ENCODE data around the gene CADPS. TPM values are rescaled to one million over a fixed set of nuclear protein-coding genes. Genes with fewer than 3 reads are reported as not detected.
A peak's percentile ranks its signal among the peaks of the same experiment; 100 is the strongest.

CADPS gene
- total RNA-seq, 8 experiments from 2014 or later: 1.6 to 196 (median 90.7) TPM

- no peaks in the 10 kb centered on the region for H3K4me1 ChIP-seq (replicated peaks in 1 of 2)
- 46 to 100% (median 93%) methylated on average over 1 to 2 of the region's 2 CpGs; no CpG with 5 or more reads in 2 of the 10 experiments for WGBS, 10 experiments
- no peak for ATAC-seq (replicated peaks in 6 of 8)
- H3K4me3 ChIP-seq: no peak overlapping the region
- in situ Hi-C loops (cut with MboI; ENCODE audit: low pct_unique_long_range_greater_than_20kb in 2 of 9, low sequenced_read_pairs in 9 of 9, unreplicated experiment in 9 of 9): no loop called here
- no peak overlapping the region for H3K27ac ChIP-seq
Observed at GRCh38 chr3:62496503-62496902, 378.7 kb downstream of the CADPS start.

- in situ Hi-C loops (cut with MboI; ENCODE audit: low pct_unique_long_range_greater_than_20kb in 2 of 9, low sequenced_read_pairs in 9 of 9, unreplicated experiment in 9 of 9): no loop called here
- no peak overlapping the region for H3K27ac ChIP-seq
- no peaks in the 10 kb centered on the region for H3K4me1 ChIP-seq (replicated peaks in 1 of 2)
- peak in 2 of 8 experiments; percentile 62 to 66 for ATAC-seq (replicated peaks in 6 of 8)
- H3K4me3 ChIP-seq: no peak overlapping the region
- 0 to 100% (median 59%) methylated on average over 1 to 4 of the region's 4 CpGs; no CpG with 5 or more reads in 1 of the 10 experiments for WGBS, 10 experiments
Observed at GRCh38 chr3:62493109-62493801, 382.0 kb downstream of the CADPS start.

- no peak for ATAC-seq (replicated peaks in 6 of 8)
- peaks cover 9 to 12% of the 10 kb centered on the region in 2 donors for H3K4me1 ChIP-seq (replicated peaks in 1 of 2)
- 49 to 80% (median 66%) methylated on average over 2 to 4 of the region's 4 CpGs; no CpG with 5 or more reads in 2 of the 10 experiments for WGBS, 10 experiments
- in situ Hi-C loops (cut with MboI; ENCODE audit: low pct_unique_long_range_greater_than_20kb in 2 of 9, low sequenced_read_pairs in 9 of 9, unreplicated experiment in 9 of 9): no loop called here
- H3K4me3 ChIP-seq: no peak overlapping the region
- H3K27ac ChIP-seq: no peak overlapping the region
Observed at GRCh38 chr3:62482961-62483360, 392.3 kb downstream of the CADPS start.

GRCh38 chr3:62481962-62482361 is 393.3 kb downstream of the CADPS start:
- 40 to 100% (median 71%) methylated on average over 1 to 2 of the region's 2 CpGs; no CpG with 5 or more reads in 4 of the 10 experiments for WGBS, 10 experiments
- peak in 2 of 8 experiments; percentile 68 to 73 for ATAC-seq (replicated peaks in 6 of 8)
- Histone ChIP-seq H3K4me3 (no peak overlapping the region), H3K27ac (no peak overlapping the region), H3K4me1 (replicated peaks in 1 of 2) (peaks cover 9 to 12% of the 10 kb centered on the region in 2 donors)
- in situ Hi-C loops (cut with MboI; ENCODE audit: low pct_unique_long_range_greater_than_20kb in 2 of 9, low sequenced_read_pairs in 9 of 9, unreplicated experiment in 9 of 9): no loop called here

GRCh38 chr3:62480056-62480455 is 395.2 kb downstream of the CADPS start:
- H3K27ac ChIP-seq: no peak overlapping the region
- peaks cover 9 to 12% of the 10 kb centered on the region in 2 donors for H3K4me1 ChIP-seq (replicated peaks in 1 of 2)
- in situ Hi-C loops (cut with MboI; ENCODE audit: low pct_unique_long_range_greater_than_20kb in 2 of 9, low sequenced_read_pairs in 9 of 9, unreplicated experiment in 9 of 9): no loop called here
- H3K4me3 ChIP-seq: no peak overlapping the region
- 63 to 100% (median 88%) methylated on average over 1 of the region's 1 CpG for WGBS, 10 experiments
- no peak for ATAC-seq (replicated peaks in 6 of 8)

GRCh38 chr3:62479326-62479725 is 395.9 kb downstream of the CADPS start:
- Histone ChIP-seq H3K4me3 (no peak overlapping the region), H3K27ac (no peak overlapping the region), H3K4me1 (replicated peaks in 1 of 2) (peaks cover 9 to 12% of the 10 kb centered on the region in 2 donors)
- WGBS, 10 experiments: 0 to 87% (median 47%) methylated on average over 1 to 9 of the region's 9 CpGs
- ATAC-seq (replicated peaks in 6 of 8): peak in 7 of 8 experiments; percentile 48 to 95 (median 80)
- in situ Hi-C loops (cut with MboI; ENCODE audit: low pct_unique_long_range_greater_than_20kb in 2 of 9, low sequenced_read_pairs in 9 of 9, unreplicated experiment in 9 of 9): no loop called here

DNA sequence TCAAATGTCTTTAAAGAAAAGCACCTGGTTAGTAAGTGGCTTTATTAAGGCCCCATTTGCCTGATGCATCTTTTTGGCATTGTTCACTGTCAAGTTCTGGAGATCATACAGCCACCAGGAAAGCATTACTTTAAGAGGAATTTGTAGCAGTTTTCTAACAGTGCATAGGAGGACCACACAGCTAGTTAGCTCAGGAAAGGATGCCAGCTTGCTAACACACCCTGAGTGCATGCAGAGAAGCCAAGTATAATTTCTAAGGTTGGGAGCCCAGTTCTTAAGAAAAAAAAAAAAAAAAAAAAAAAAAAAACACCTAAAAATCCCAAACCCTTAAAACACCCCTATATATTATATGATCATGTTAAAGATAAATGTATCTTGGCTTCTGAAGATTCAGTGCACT is 399.9 kb downstream of the CADPS start:
- in situ Hi-C loops (cut with MboI; ENCODE audit: low pct_unique_long_range_greater_than_20kb in 2 of 9, low sequenced_read_pairs in 9 of 9, unreplicated experiment in 9 of 9): no loop called here
- Histone ChIP-seq H3K4me3 (no peak overlapping the region), H3K4me1 (replicated peaks in 1 of 2) (peaks cover 9 to 12% of the 10 kb centered on the region in 2 donors), H3K27ac (no peak overlapping the region)
- ATAC-seq (replicated peaks in 6 of 8): no peak

DNA sequence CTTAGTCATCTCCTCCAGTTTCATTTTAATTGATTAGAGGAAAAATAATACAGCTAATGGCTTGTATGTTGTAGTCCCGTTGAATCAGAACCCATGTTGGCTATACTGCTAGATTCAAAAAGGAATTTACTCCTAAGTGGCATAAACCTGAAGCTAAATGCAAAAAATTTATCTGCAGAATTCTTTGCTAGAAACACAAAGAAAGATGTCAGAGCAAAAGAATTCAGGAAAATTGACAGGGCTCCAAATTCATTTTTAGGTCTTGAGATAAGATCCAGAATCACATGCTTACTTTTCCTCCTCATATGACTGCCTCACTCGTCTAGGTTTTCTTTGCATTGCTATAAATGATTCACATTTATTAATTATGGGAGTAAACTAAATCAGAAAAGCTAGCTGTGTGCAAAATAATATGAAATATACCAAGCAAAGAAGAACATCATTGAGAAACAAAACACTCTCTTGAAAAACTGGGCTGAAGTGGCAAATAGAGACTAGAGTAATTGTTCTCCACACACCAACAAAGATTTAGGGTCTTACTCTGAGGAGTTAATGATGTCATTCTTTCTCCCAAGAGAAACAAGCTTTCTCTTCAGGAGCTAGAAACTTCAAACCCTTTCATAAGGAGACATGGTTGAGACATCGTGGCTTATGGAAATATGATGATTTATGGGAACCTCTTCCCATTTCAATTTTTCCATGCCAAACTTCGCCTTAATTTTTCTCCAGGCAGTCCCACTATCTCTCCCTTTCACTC is 407.1 kb downstream of the CADPS start:
- no peak overlapping the region for H3K27ac ChIP-seq
- no peaks in the 10 kb centered on the region for H3K4me1 ChIP-seq (replicated peaks in 1 of 2)
- WGBS, 10 experiments: 17 to 100% (median 77%) methylated on average over 1 to 4 of the region's 4 CpGs
- in situ Hi-C loops (cut with MboI; ENCODE audit: low pct_unique_long_range_greater_than_20kb in 2 of 9, low sequenced_read_pairs in 9 of 9, unreplicated experiment in 9 of 9): no loop called here
- H3K4me3 ChIP-seq: no peak overlapping the region
- ATAC-seq (replicated peaks in 6 of 8): no peak

DNA sequence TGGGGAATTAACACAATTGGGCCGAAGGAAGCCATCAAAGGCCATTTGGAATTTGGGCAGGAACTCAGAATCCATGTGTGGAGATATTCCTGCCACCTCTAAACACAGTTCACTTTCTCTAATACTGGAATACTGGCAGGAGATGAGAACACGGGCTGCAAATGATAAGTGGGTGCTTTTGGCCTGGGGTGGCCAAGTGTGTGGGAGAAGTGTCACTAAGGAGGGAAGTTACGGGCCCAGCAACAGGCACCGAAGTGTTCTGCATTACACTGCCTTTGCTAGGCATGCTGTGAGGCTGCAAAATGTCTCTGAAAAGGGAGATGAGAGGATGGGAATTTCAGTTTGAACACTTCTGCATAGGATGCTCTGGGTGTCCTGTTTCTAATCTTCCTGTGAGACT is 412.4 kb downstream of the CADPS start:
- WGBS, 10 experiments: 43 to 81% (median 70%) methylated on average over 1 to 3 of the region's 4 CpGs; no CpG with 5 or more reads in 3 of the 10 experiments
- Histone ChIP-seq H3K4me3 (no peak overlapping the region), H3K27ac (no peak overlapping the region), H3K4me1 (replicated peaks in 1 of 2) (no peaks in the 10 kb centered on the region)
- ATAC-seq (replicated peaks in 6 of 8): no peak
- in situ Hi-C loops (cut with MboI; ENCODE audit: low pct_unique_long_range_greater_than_20kb in 2 of 9, low sequenced_read_pairs in 9 of 9, unreplicated experiment in 9 of 9): no loop called here

- Histone ChIP-seq H3K4me1 (replicated peaks in 1 of 2) (no peaks in the 10 kb centered on the region), H3K27ac (no peak overlapping the region), H3K4me3 (no peak overlapping the region)
- in situ Hi-C loops (cut with MboI; ENCODE audit: low pct_unique_long_range_greater_than_20kb in 2 of 9, low sequenced_read_pairs in 9 of 9, unreplicated experiment in 9 of 9): no loop called here
- 33 to 100% (median 84%) methylated on average over 1 to 10 of the region's 19 CpGs; no CpG with 5 or more reads in 2 of the 10 experiments for WGBS, 10 experiments
- no peak for ATAC-seq (replicated peaks in 6 of 8)
Observed at GRCh38 chr3:62462104-62462762, 413.0 kb downstream of the CADPS start.

DNA sequence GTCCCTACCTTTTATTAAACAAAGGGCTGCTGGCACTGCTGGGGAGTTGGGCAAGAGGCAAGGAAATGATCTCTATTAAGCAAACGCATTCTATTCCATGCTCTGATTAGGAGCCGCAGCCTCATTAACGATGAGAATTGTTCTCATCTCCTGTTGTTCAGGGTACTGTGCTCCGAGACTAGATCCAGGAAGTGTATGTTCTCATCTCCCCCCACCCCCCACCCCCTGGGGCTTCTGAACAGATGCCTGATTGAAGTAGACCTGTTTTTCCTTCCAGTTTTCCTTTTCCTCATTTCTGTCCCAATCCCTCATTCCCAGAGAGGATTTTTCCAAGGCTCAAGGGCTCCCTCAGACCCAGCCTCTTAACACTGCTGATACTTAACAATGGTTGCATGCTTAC is 420.3 kb downstream of the CADPS start:
- Histone ChIP-seq H3K4me1 (replicated peaks in 1 of 2) (no peaks in the 10 kb centered on the region), H3K27ac (no peak overlapping the region), H3K4me3 (no peak overlapping the region)
- WGBS, 10 experiments: 20 to 90% (median 63%) methylated on average over 1 to 4 of the region's 4 CpGs; no CpG with 5 or more reads in 4 of the 10 experiments
- in situ Hi-C loops (cut with MboI; ENCODE audit: low pct_unique_long_range_greater_than_20kb in 2 of 9, low sequenced_read_pairs in 9 of 9, unreplicated experiment in 9 of 9): no loop called here
- no peak for ATAC-seq (replicated peaks in 6 of 8)

DNA sequence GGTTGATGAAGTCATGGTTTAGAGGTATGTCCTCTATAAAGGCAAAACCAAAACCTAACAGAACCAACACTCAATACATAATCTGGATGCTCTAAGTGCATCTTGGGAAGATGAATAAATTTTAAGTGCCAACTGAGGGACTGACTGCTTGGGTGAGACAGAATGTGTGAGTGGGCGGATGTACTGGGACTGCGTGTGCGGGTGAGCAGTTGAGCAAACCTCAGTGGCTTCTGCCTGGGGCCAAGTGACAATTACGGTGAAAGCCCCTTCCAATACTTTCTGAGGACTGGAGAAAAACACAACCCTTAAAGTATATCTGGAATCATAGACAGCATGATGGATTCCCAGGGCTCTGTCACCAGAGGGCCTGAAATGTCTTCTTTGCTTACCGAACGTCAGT is 421.8 kb downstream of the CADPS start:
- H3K4me1 ChIP-seq (replicated peaks in 1 of 2): no peaks in the 10 kb centered on the region
- ATAC-seq (replicated peaks in 6 of 8): no peak
- no peak overlapping the region for H3K27ac ChIP-seq
- H3K4me3 ChIP-seq: no peak overlapping the region
- in situ Hi-C loops (cut with MboI; ENCODE audit: low pct_unique_long_range_greater_than_20kb in 2 of 9, low sequenced_read_pairs in 9 of 9, unreplicated experiment in 9 of 9): no loop called here
- 60 to 100% (median 88%) methylated on average over 1 to 6 of the region's 6 CpGs; no CpG with 5 or more reads in 4 of the 10 experiments for WGBS, 10 experiments

GRCh38 chr3:62451211-62451887 is 423.9 kb downstream of the CADPS start:
- WGBS, 10 experiments: 13 to 86% (median 38%) methylated on average over 3 to 8 of the region's 8 CpGs; no CpG with 5 or more reads in 1 of the 10 experiments
- Histone ChIP-seq H3K4me1 (replicated peaks in 1 of 2) (no peaks in the 10 kb centered on the region), H3K27ac (no peak overlapping the region), H3K4me3 (no peak overlapping the region)
- in situ Hi-C loops (cut with MboI; ENCODE audit: low pct_unique_long_range_greater_than_20kb in 2 of 9, low sequenced_read_pairs in 9 of 9, unreplicated experiment in 9 of 9): no loop called here
- peak in 2 of 8 experiments; percentile 53 to 58 for ATAC-seq (replicated peaks in 6 of 8)

All from motor neuron (in vitro differentiated cells).